NAMALWA (cell line): ENCODE results near the gene KCNB1.
"Not testable (repeated sequence)": the region's sequence is repeated elsewhere in the genome, so short reads cannot be mapped to it uniquely, and the experiment has no call there.

Source experiments
- DNase-seq: peaks from one replicate; pipeline ENCODE4 v3.0.0-alpha.2; 2015; ENCODE audit warnings: low spot score

The KCNB1 gene

GRCh38 chr20:49435639-49436038, 46.8 kb downstream of the KCNB1 start:
- DNase-seq: no peak

GRCh38 chr20:49433333-49433732, 49.1 kb downstream of the KCNB1 start:
- no peak for DNase-seq

GRCh38 chr20:49432550-49432949, 49.9 kb downstream of the KCNB1 start:
- DNase-seq: no peak

GRCh38 chr20:49431329-49431728, 51.1 kb downstream of the KCNB1 start:
- DNase-seq: no peak

GRCh38 chr20:49430320-49430719, 52.1 kb downstream of the KCNB1 start:
- no peak for DNase-seq

- DNase-seq: no peak
These were observed 54.5 kb downstream of the KCNB1 start for GRCh38 chr20:49427751-49428518.

- no peak for DNase-seq
These were observed 55.6 kb downstream of the KCNB1 start for GRCh38 chr20:49426873-49427272.

GRCh38 chr20:49426395-49426794, 56.1 kb downstream of the KCNB1 start:
- DNase-seq: no peak

- no peak for DNase-seq
These were observed 57.9 kb downstream of the KCNB1 start for GRCh38 chr20:49424536-49424935.

- no peak for DNase-seq
These were observed 60.3 kb downstream of the KCNB1 start for GRCh38 chr20:49422161-49422560.

GRCh38 chr20:49420811-49421295, 61.6 kb downstream of the KCNB1 start:
- DNase-seq: no peak

- DNase-seq: no peak
These were observed 62.2 kb downstream of the KCNB1 start for GRCh38 chr20:49420292-49420691.

GRCh38 chr20:49419785-49420184, 62.7 kb downstream of the KCNB1 start:
- DNase-seq: no peak

GRCh38 chr20:49418809-49419208, 63.7 kb downstream of the KCNB1 start:
- DNase-seq: no peak

GRCh38 chr20:49417843-49418555, 64.5 kb downstream of the KCNB1 start:
- no peak for DNase-seq

GRCh38 chr20:49415668-49416044, 66.8 kb downstream of the KCNB1 start:
- DNase-seq: no peak

GRCh38 chr20:49415005-49415667, 67.3 kb downstream of the KCNB1 start:
- no peak for DNase-seq

GRCh38 chr20:49413677-49414076, 68.8 kb downstream of the KCNB1 start:
- no peak for DNase-seq

- DNase-seq: no peak
These were observed 69.5 kb downstream of the KCNB1 start for GRCh38 chr20:49412953-49413352.

- DNase-seq: no peak
These were observed 70.2 kb downstream of the KCNB1 start for GRCh38 chr20:49412254-49412653.

GRCh38 chr20:49411221-49411925, 71.1 kb downstream of the KCNB1 start:
- no peak for DNase-seq

- not testable (repeated sequence) for DNase-seq
These were observed 72.4 kb downstream of the KCNB1 start for GRCh38 chr20:49409975-49410621.
